ENCODE results near the gene PACRG.

Gene PACRG

DNA sequence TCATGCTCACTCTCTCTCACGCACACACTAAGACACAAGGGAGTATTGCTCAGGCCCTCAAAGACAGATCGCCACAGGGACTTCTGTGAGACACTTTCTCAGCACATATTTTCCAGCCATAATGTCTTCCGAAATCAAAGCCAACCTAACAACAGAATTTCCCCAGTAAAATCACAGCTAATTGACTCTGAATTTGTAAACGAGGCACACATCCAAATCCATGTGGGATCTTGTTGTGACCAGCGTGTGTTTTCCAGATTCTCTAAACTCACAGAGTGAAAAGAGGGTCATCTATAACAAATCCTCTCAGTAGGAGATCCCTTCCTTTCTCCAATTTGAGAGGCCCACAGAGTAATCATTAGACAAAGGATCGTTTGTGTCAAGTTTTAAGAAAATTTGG is 280.4 kb downstream of the PACRG start:
- Histone ChIP-seq H3K9ac (no peak overlapping the region), H3K36me3 (ENCODE audit: insufficient read depth) (no peaks in the 10 kb centered on the region), H4K20me1 (ENCODE audit: insufficient read depth) (no peaks in the 10 kb centered on the region), H3K27ac (no peak overlapping the region), H2AFZ (ENCODE audit: low read depth) (no peak overlapping the region), H3K4me2 (no peak overlapping the region), H3K4me1 (ENCODE audit: low read depth, poor library complexity, severe bottlenecking) (no peaks in the 10 kb centered on the region), H3K4me3 (IDR thresholded peaks at IDR 0.05; ENCODE audit: insufficient read depth, low read depth, low read length) (no peak overlapping the region), H3K27me3 (ENCODE audit: insufficient read depth, low read depth) (no peaks in the 10 kb centered on the region), H3K79me2 (ENCODE audit: insufficient read depth, low read depth) (no peaks in the 10 kb centered on the region)
- TF ChIP-seq, protein P1, sequence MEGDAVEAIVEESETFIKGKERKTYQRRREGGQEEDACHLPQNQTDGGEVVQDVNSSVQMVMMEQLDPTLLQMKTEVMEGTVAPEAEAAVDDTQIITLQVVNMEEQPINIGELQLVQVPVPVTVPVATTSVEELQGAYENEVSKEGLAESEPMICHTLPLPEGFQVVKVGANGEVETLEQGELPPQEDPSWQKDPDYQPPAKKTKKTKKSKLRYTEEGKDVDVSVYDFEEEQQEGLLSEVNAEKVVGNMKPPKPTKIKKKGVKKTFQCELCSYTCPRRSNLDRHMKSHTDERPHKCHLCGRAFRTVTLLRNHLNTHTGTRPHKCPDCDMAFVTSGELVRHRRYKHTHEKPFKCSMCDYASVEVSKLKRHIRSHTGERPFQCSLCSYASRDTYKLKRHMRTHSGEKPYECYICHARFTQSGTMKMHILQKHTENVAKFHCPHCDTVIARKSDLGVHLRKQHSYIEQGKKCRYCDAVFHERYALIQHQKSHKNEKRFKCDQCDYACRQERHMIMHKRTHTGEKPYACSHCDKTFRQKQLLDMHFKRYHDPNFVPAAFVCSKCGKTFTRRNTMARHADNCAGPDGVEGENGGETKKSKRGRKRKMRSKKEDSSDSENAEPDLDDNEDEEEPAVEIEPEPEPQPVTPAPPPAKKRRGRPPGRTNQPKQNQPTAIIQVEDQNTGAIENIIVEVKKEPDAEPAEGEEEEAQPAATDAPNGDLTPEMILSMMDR (conservative IDR thresholded peaks at IDR 0.05; ENCODE audit: low read depth, low read length), result no peak

DNA sequence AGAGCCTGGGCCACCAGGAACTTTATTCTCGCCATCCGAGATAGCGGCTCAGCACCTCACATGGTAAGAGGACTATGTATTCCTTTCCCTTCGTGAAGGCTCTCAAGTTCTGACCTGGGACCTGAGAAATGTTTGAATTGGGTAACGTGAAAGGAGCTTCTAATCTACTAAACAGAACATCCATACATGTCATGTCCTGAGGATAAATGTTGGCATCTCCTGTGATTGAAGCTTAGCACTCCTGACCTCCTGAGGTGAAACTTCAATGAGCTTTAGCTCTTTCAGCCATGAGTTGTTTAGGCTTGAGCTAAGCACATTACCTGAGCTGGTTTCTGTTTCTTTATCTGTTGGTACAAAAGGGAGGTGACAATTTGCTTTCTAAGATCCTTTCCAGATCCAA is 280.9 kb downstream of the PACRG start:
- H3K4me3 ChIP-seq (IDR thresholded peaks at IDR 0.05; ENCODE audit: insufficient read depth, low read depth, low read length), result no peak overlapping the region
- TF ChIP-seq, protein P1 (conservative IDR thresholded peaks at IDR 0.05; ENCODE audit: low read depth, low read length), result no peak
- H3K4me1 ChIP-seq (ENCODE audit: low read depth, poor library complexity, severe bottlenecking), result no peaks in the 10 kb centered on the region
- no peaks in the 10 kb centered on the region for H4K20me1 ChIP-seq (ENCODE audit: insufficient read depth)
- H3K36me3 ChIP-seq (ENCODE audit: insufficient read depth), result no peaks in the 10 kb centered on the region
- H3K27me3 ChIP-seq (ENCODE audit: insufficient read depth, low read depth), result no peaks in the 10 kb centered on the region
- no peak overlapping the region for H3K27ac ChIP-seq
- no peak overlapping the region for H3K9ac ChIP-seq
- no peak overlapping the region for H3K4me2 ChIP-seq
- H3K79me2 ChIP-seq (ENCODE audit: insufficient read depth, low read depth), result no peaks in the 10 kb centered on the region
- no peak overlapping the region for H2AFZ ChIP-seq (ENCODE audit: low read depth)

DNA sequence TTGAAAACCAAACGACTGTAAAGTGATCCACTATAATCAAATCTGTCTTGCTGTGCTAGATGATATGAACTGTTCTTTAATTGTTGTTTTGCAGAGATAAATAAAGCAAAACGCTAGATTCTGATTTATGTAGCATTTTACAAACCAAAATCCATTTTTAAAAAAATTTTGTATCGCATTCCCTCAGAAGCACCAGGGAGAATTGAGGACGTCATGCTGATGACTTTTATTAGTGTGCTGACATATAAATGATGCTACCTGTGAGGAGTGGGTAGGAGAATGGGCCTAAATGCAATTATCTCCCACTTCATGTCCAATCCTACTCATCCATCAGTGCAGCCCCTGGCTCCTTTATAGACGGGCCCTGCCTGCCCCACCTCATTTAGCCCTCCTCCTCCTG is 282.4 kb downstream of the PACRG start:
- Histone ChIP-seq H3K4me3 (IDR thresholded peaks at IDR 0.05; ENCODE audit: insufficient read depth, low read depth, low read length) (no peak overlapping the region), H3K79me2 (ENCODE audit: insufficient read depth, low read depth) (no peaks in the 10 kb centered on the region), H3K36me3 (ENCODE audit: insufficient read depth) (no peaks in the 10 kb centered on the region), H4K20me1 (ENCODE audit: insufficient read depth) (no peaks in the 10 kb centered on the region), H3K9ac (no peak overlapping the region), H3K27ac (no peak overlapping the region), H3K4me1 (ENCODE audit: low read depth, poor library complexity, severe bottlenecking) (no peaks in the 10 kb centered on the region), H2AFZ (ENCODE audit: low read depth) (no peak overlapping the region), H3K27me3 (ENCODE audit: insufficient read depth, low read depth) (no peaks in the 10 kb centered on the region), H3K4me2 (no peak overlapping the region)
- TF ChIP-seq, protein P1 (conservative IDR thresholded peaks at IDR 0.05; ENCODE audit: low read depth, low read length), result no peak

DNA sequence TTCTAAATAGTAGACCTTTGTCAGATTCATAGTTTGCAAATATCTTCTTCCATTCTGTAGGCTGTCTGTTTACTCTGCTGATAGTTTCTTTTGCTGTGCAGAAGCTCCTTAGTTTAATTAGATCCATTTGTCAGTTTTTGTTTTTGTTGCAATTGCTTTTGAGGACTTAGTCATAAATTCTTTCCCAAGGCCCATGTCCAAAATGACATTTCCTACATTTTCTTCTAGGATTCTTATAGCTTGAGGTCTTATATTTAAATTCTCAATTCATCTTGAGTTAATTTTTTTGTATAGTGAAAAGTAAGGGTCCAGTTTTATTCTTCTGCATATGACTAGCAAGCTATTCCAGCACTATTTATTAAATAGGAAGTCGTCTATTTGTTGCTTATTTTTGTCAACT is 287.0 kb downstream of the PACRG start:
- Histone ChIP-seq H2AFZ (ENCODE audit: low read depth) (no peak overlapping the region), H3K4me3 (IDR thresholded peaks at IDR 0.05; ENCODE audit: insufficient read depth, low read depth, low read length) (no peak overlapping the region), H3K4me2 (no peak overlapping the region), H3K4me1 (ENCODE audit: low read depth, poor library complexity, severe bottlenecking) (no peaks in the 10 kb centered on the region), H3K36me3 (ENCODE audit: insufficient read depth) (no peaks in the 10 kb centered on the region), H3K27ac (no peak overlapping the region), H3K79me2 (ENCODE audit: insufficient read depth, low read depth) (no peaks in the 10 kb centered on the region), H4K20me1 (ENCODE audit: insufficient read depth) (no peaks in the 10 kb centered on the region), H3K27me3 (ENCODE audit: insufficient read depth, low read depth) (no peaks in the 10 kb centered on the region), H3K9ac (no peak overlapping the region)
- TF ChIP-seq, protein P1 (conservative IDR thresholded peaks at IDR 0.05; ENCODE audit: low read depth, low read length), result no peak

DNA sequence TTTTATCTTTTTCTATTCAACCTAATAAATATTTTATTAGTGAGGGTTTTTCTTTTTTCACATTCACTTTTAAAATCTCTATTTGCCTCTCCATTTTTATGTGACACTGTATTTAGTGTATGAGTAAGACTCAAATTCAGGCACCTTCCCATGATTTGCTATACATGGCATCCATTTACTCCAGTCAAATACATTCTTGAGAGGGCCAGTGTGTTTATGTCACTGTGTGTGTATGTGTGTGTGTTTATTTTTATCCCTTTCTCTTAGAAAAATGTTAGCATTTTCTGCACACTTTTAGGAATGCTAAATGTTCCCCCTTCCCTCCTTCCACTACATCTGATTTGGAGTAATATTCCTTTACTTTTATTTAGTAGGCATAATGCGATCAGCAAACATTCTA is 290.0 kb downstream of the PACRG start:
- no peak overlapping the region for H2AFZ ChIP-seq (ENCODE audit: low read depth)
- H4K20me1 ChIP-seq (ENCODE audit: insufficient read depth), result no peaks in the 10 kb centered on the region
- H3K4me3 ChIP-seq (IDR thresholded peaks at IDR 0.05; ENCODE audit: insufficient read depth, low read depth, low read length), result no peak overlapping the region
- TF ChIP-seq, protein P1 (conservative IDR thresholded peaks at IDR 0.05; ENCODE audit: low read depth, low read length), result no peak
- H3K79me2 ChIP-seq (ENCODE audit: insufficient read depth, low read depth), result no peaks in the 10 kb centered on the region
- H3K36me3 ChIP-seq (ENCODE audit: insufficient read depth), result no peaks in the 10 kb centered on the region
- no peak overlapping the region for H3K4me2 ChIP-seq
- H3K27me3 ChIP-seq (ENCODE audit: insufficient read depth, low read depth), result no peaks in the 10 kb centered on the region
- H3K9ac ChIP-seq, result no peak overlapping the region
- no peaks in the 10 kb centered on the region for H3K4me1 ChIP-seq (ENCODE audit: low read depth, poor library complexity, severe bottlenecking)
- H3K27ac ChIP-seq, result no peak overlapping the region
